SU-DHL-6 (cell line): ENCODE measurements around the gene SLC25A13.

Experiments
- H2AFZ ChIP-seq: fragments of 200-600 bp; sonication (generic); 2 replicates; pipeline ENCODE4 v1.6.1; 2014; ENCODE audit warnings: low read depth, mild to moderate bottlenecking, moderate library complexity, mixed read lengths, antibody characterized with exemption, low read length; ENCODE audit not compliant: severe bottlenecking
- H3F3A ChIP-seq: fragments of 200-600 bp; shearing (Covaris generic); 2 replicates; pipeline ENCODE4 v1.6.0; 2016; ENCODE audit warnings: antibody characterized with exemption, mild to moderate bottlenecking; ENCODE audit not compliant: insufficient read depth
- H3K27ac ChIP-seq: fragments of 200-600 bp; sonication (generic); 2 replicates; pipeline ENCODE4 v1.5.1; 2016; ENCODE audit warnings: low read depth, mild to moderate bottlenecking, low read length, moderate library complexity, mixed read lengths
- H3K27me3 ChIP-seq: fragments of 200-600 bp; sonication (generic), shearing (Covaris generic); 2 replicates; pipeline ENCODE4 v1.6.0; 2014; ENCODE audit warnings: mild to moderate bottlenecking, low read length
- H3K36me3 ChIP-seq: fragments of 200-600 bp; sonication (generic); 2 replicates; pipeline ENCODE4 v1.6.1; 2014; ENCODE audit warnings: mild to moderate bottlenecking, low read length, mixed read lengths
- H3K4me2 ChIP-seq: fragments of 300-600, 200-600 bp; shearing (Covaris generic), sonication (generic); 2 replicates; pipeline ENCODE4 v1.6.0; 2014; ENCODE audit warnings: low read length, low read depth, mild to moderate bottlenecking; ENCODE audit not compliant: poor library complexity, severe bottlenecking
- H3K4me3 ChIP-seq: fragments of 200-600 bp; sonication (generic); 2 replicates; pipeline ENCODE4 v1.5.1; 2014; ENCODE audit warnings: antibody characterized with exemption, low read length, mild to moderate bottlenecking, mixed read lengths; ENCODE audit not compliant: insufficient read depth, poor library complexity, severe bottlenecking
- H3K79me2 ChIP-seq: fragments of 200-600 bp; sonication (generic); 2 replicates; pipeline ENCODE4 v1.6.1; 2014; ENCODE audit warnings: mild to moderate bottlenecking, low read length, moderate library complexity; ENCODE audit not compliant: insufficient read depth
- H3K9ac ChIP-seq: fragments of 200-600 bp; sonication (generic); 2 replicates; pipeline ENCODE4 v1.7.0; 2014; ENCODE audit warnings: mild to moderate bottlenecking, low read length
- H3K9me2 ChIP-seq: fragments of 200-600 bp; sonication (generic); replicated peaks from 2 replicates; pipeline ENCODE4 v1.6.1; 2014; ENCODE audit warnings: low read length; ENCODE audit not compliant: insufficient read depth
- H3K9me3 ChIP-seq: fragments of 200-600 bp; sonication (generic); 2 replicates; pipeline ENCODE4 v1.6.1; 2014; ENCODE audit warnings: low read length, mixed read lengths; ENCODE audit not compliant: insufficient read depth
- H4K20me1 ChIP-seq: fragments of 200-600 bp; sonication (generic); 2 replicates; pipeline ENCODE4 v1.6.1; 2014; ENCODE audit warnings: low read depth, mild to moderate bottlenecking, antibody characterized with exemption, low read length, moderate library complexity, mixed read lengths
- CTCF ChIP-seq: fragments of 200-600 bp; sonication (generic); IDR thresholded peaks from one replicate; pipeline ENCODE4 v1.5.1; 2017; ENCODE audit warnings: antibody characterized with exemption, mild to moderate bottlenecking, low read length, moderate library complexity; ENCODE audit not compliant: insufficient read depth, poor library complexity, severe bottlenecking
- EZH2phosphoT487 ChIP-seq: fragments of 200-600 bp; sonication (generic), shearing (Covaris generic); conservative IDR thresholded peaks from 2 replicates; pipeline ENCODE4 v1.6.1; 2018; ENCODE audit warnings: mild to moderate bottlenecking, antibody characterized with exemption, low read length, moderate library complexity, mixed read lengths

SLC25A13 gene

GRCh38 chr7:96127746-96128145 is 194.2 kb downstream of the SLC25A13 start:
- no peaks in the 10 kb centered on the region for H4K20me1 ChIP-seq
- no peak overlapping the region for H2AFZ ChIP-seq
- no peaks in the 10 kb centered on the region for H3K27me3 ChIP-seq
- no peak overlapping the region for H3K4me3 ChIP-seq
- TF ChIP-seq CTCF (no peak), EZH2phosphoT487 (no peak)
- no peaks in the 10 kb centered on the region for H3K9me3 ChIP-seq
- no peaks in the 10 kb centered on the region for H3K9me2 ChIP-seq
- H3K9ac ChIP-seq: no peak overlapping the region
- no peaks in the 10 kb centered on the region for H3F3A ChIP-seq
- H3K4me2 ChIP-seq: no peak overlapping the region
- H3K36me3 ChIP-seq: no peaks in the 10 kb centered on the region
- H3K79me2 ChIP-seq: no peaks in the 10 kb centered on the region
- no peak overlapping the region for H3K27ac ChIP-seq

GRCh38 chr7:96126382-96126781 is 195.5 kb downstream of the SLC25A13 start:
- Histone ChIP-seq H4K20me1 (no peaks in the 10 kb centered on the region), H3K36me3 (0 out of 2 replicates have a peak, but pooled peaks cover 3% of the 10 kb centered on the region), H2AFZ (no peak overlapping the region), H3K4me2 (no peak overlapping the region), H3K27me3 (no peaks in the 10 kb centered on the region), H3K27ac (no peak overlapping the region), H3K79me2 (no peaks in the 10 kb centered on the region), H3K9me2 (no peaks in the 10 kb centered on the region), H3K9me3 (no peaks in the 10 kb centered on the region), H3K9ac (no peak overlapping the region), H3K4me3 (no peak overlapping the region), H3F3A (no peaks in the 10 kb centered on the region)
- TF ChIP-seq CTCF (no peak), EZH2phosphoT487 (no peak)

GRCh38 chr7:96122746-96123145 is 199.2 kb downstream of the SLC25A13 start:
- H3K4me2 ChIP-seq: no peak overlapping the region
- H2AFZ ChIP-seq: no peak overlapping the region
- peaks cover 15% of the 10 kb centered on the region; the same call in 1 of the 2 replicates for H3K36me3 ChIP-seq
- H3K9me2 ChIP-seq: no peaks in the 10 kb centered on the region
- H3K4me3 ChIP-seq: no peak overlapping the region
- no peaks in the 10 kb centered on the region for H4K20me1 ChIP-seq
- no peak overlapping the region for H3K27ac ChIP-seq
- TF ChIP-seq CTCF (no peak), EZH2phosphoT487 (no peak)
- H3K9me3 ChIP-seq: no peaks in the 10 kb centered on the region
- no peaks in the 10 kb centered on the region for H3F3A ChIP-seq
- no peak overlapping the region for H3K9ac ChIP-seq
- no peaks in the 10 kb centered on the region for H3K27me3 ChIP-seq
- H3K79me2 ChIP-seq: no peaks in the 10 kb centered on the region
